ENCODE measurements around the gene ENTPD7. TPM values are rescaled to one million over a fixed set of nuclear protein-coding genes. Genes with fewer than 3 reads are reported as not detected.
A peak's percentile ranks its signal among the peaks of the same experiment; 100 is the strongest.

ENTPD7 gene
- 5.8 and 7.1 TPM in 2 replicates for total RNA-seq (2013; cell fraction: nucleolus; rRNA removed)
- 5.7 and 5.9 TPM in 2 replicates for total RNA-seq (2014; rRNA removed)
- 6.1 and 6.4 TPM in 2 replicates for total RNA-seq (2014; rRNA removed; fragmentation: Illumina TruSeq; extraction: Trizol)
- 6.5 and 6.7 TPM in 2 replicates for total RNA-seq (2021)
- 1.2 TPM for polyA plus RNA-seq (2011; ENCODE audit: low read depth)
- polyA plus RNA-seq (2011; rRNA removed): 4.6 and 5.2 TPM in 2 replicates
- polyA plus RNA-seq (2011; cell fraction: cytosol; rRNA removed): 4.0 and 4.4 TPM in 2 replicates
- 2.0 and 2.3 TPM in 2 replicates for polyA plus RNA-seq (2011; cell fraction: nucleus; rRNA removed)
- polyA plus RNA-seq (2012): 1.5 and 1.6 TPM in 2 replicates
- polyA plus RNA-seq (2014; fragmentation: Illumina TruSeq; extraction: Trizol): 5.1 and 5.2 TPM in 2 replicates
- polyA plus RNA-seq (2014; fragmentation: Nextera tagmentation; extraction: Ambion mirVana): under 1 TPM; 0.73 to 0.90 TPM
- 2.9 and 4.1 TPM in 2 replicates for polyA plus RNA-seq (2014; rRNA removed)
- polyA plus RNA-seq (2016; fragmentation: Nextera tagmentation; extraction: Ambion mirVana): 1 to 10 TPM; 5.2 TPM
- 11.4 and 12.7 TPM in 2 replicates for polyA minus RNA-seq (2011; rRNA and poly(A)+ RNA removed)
- polyA minus RNA-seq (2011; cell fraction: cytosol; rRNA and poly(A)+ RNA removed): 4.1 and 5.0 TPM in 2 replicates
- polyA minus RNA-seq (2011; cell fraction: nucleus; rRNA and poly(A)+ RNA removed): 3.0 and 5.5 TPM in 2 replicates
- percentile 64 among the genes with signal in this experiment for Bru-seq, nascent RNA
- BruChase-seq, experiment 1, labeled RNA remaining after a 6-hour chase: percentile 56 among the genes with signal in this experiment
- BruChase-seq, experiment 2, labeled RNA remaining after a 2-hour chase: percentile 63 among the genes with signal in this experiment
- long read RNA-seq, experiment 1, partial matches to known transcripts: 0 of 3 reads
- long read RNA-seq, experiment 1, other reads (novel, unspliced or antisense): 1 of 3 reads
- long read RNA-seq, experiment 2, transcript ENTPD7-201 (13 exons, 3,550 nt): major isoform, 11 of 14 reads
- long read RNA-seq, experiment 2, partial matches to known transcripts: 3 of 14 reads
- long read RNA-seq, experiment 2, other reads (novel, unspliced or antisense): 0 of 14 reads

GRCh38 chr10:99659031-99659867 is at the start of gene ENTPD7:
TSS of gene ENTPD7 (plus strand) at chr10:99659509. CDS start at chr10:99659957, 448 bp downstream.
- Histone ChIP-seq H3K9ac (ENCODE audit: control insufficient read depth, insufficient read depth, low read length) (peak within 1 kb of the TSS; percentile 76), H3K27ac (ENCODE audit: control insufficient read depth, insufficient read depth) (peak within 1 kb of the TSS; percentile 64), H3K27me3 (replicated peaks in 1 of 2; ENCODE audit: control insufficient read depth in 2 of 2, insufficient read depth in 2 of 2, low read length in 1 of 2) (no peaks in the 10 kb centered on the region), H4K20me1 (ENCODE audit: control insufficient read depth, insufficient read depth) (no peaks in the 10 kb centered on the region), H3K9me3 (replicated peaks; ENCODE audit: control insufficient read depth, insufficient read depth, low read length) (no peaks in the 10 kb centered on the region), H3K79me2 (ENCODE audit: control insufficient read depth, insufficient read depth, low read length) (no peaks in the 10 kb centered on the region; the same call in 1 of the 2 replicates), H3K4me1 (ENCODE audit: control insufficient read depth, insufficient read depth, low read length) (peaks cover 13% of the 10 kb centered on the region), H2AFZ (ENCODE audit: control insufficient read depth, low read depth, low read length) (peak within 1 kb of the TSS; percentile 96), H3K36me3 (ENCODE audit: control insufficient read depth in 2 of 2, insufficient read depth in 2 of 2, low read length in 1 of 2) (no peaks in the 10 kb centered on the region), H3K4me2 (ENCODE audit: control insufficient read depth, insufficient read depth) (peak within 1 kb of the TSS; percentile 99), H3K4me3 (peak within 1 kb of the TSS; percentile 94)
- RAD21 ChIA-PET (ENCODE audit: unreplicated experiment): interaction anchor here (0.7 to 1.6 kb wide), 6 partner anchors 28 to 72 kb away, joined by 3 to 9 read pairs (median 4); partner anchors contain the start of gene SLC25A28
- peak; percentile 89 for FAIRE-seq
- in situ Hi-C loops (cut with MboI) (no loop called here), intact Hi-C loops (cut with micrococcal nuclease; ENCODE audit: unreplicated experiment) (loop anchor here (2.0 kb wide), 1 partner anchor 38 kb away; the partner anchor contains the start of gene SLC25A28)
- CTCF ChIA-PET: interaction anchor here (0.8 to 4.4 kb wide), 9 partner anchors 23 to 223 kb away, joined by 3 to 18 read pairs (median 5); no protein-coding TSS in a partner anchor
- peak; percentile 100 for ATAC-seq
- POLR2A ChIA-PET: interaction anchor here (0.5 to 1.9 kb wide), 6 partner anchors 37 to 506 kb away, joined by 3 to 14 read pairs (median 4); partner anchors contain the start of genes COX15, CUTC and SLC25A28
- peak; percentile 85 for DNase-seq (ENCODE audit: low read depth, low spot score)
- SMC1A ChIA-PET (ENCODE audit: uncharacterized antibody, unreplicated experiment): interaction anchor here (0.9 to 2.1 kb wide), 5 partner anchors 38 to 67 kb away, joined by 3 to 8 read pairs (median 3); no protein-coding TSS in a partner anchor
- no TSS peak for BruUV-seq (replicated peaks)
- WGBS (ENCODE audit: insufficient coverage, insufficient replicate concordance, low lambda C conversion rate, missing lambda C conversion rate): under 1% methylated on average over 70 of the region's 71 CpGs
- peak; percentile 21; the same call in 1 of the 2 replicates for TF ChIP-seq BACH1 (IDR thresholded peaks at IDR 0.05; ENCODE audit: borderline replicate concordance)
- TF ChIP-seq SMC3 (IDR thresholded peaks at IDR 0.05; ENCODE audit: borderline replicate concordance, low read length): 0 out of 2 replicates have a peak, but pooled peaks have one; percentile 11
- TF ChIP-seq IRF3 (IDR thresholded peaks at IDR 0.05): peak; percentile 82; the same call in 1 of the 2 replicates
- peak; percentile 35; the same call in 1 of the 2 replicates for TF ChIP-seq ELK1 (IDR thresholded peaks at IDR 0.05; ENCODE audit: low read depth, low read length)
- TF ChIP-seq NBN (IDR thresholded peaks at IDR 0.05): 0 out of 2 replicates have a peak, but pooled peaks have one; percentile 31
- TF ChIP-seq KLF5 (IDR thresholded peaks at IDR 0.05; ENCODE audit: partially characterized antibody): peak; percentile 79
- TF ChIP-seq NFYA (IDR thresholded peaks at IDR 0.05; ENCODE audit: borderline replicate concordance, low read depth, low read length): peak; percentile 7; the same call in 1 of the 2 replicates
- peak; percentile 58 for TF ChIP-seq RFX5 (IDR thresholded peaks at IDR 0.05; ENCODE audit: low read depth, low read length)
- TF ChIP-seq PKNOX1 (IDR thresholded peaks at IDR 0.05): peak; percentile 98
- peak; percentile 79; the same call in 1 of the 2 replicates for TF ChIP-seq SIN3A (IDR thresholded peaks at IDR 0.05; ENCODE audit: low read depth, low read length)
